SK-N-SH (cell line): ENCODE results near the gene BEST2. TPM values are rescaled to one million over a fixed set of nuclear protein-coding genes. Genes with fewer than 3 reads are reported as not detected.

ENCODE experiments used
- CTCF ChIA-PET: fragments of 300-600, 350-600 bp; formaldehyde crosslinking; extraction: SDS; loops from one replicate; lab custom pipeline; 2021; lab: Yijun Ruan, JAX
- POLR2A ChIA-PET: fragments of 350-600 bp; sonication (Branson Sonifier 250); formaldehyde crosslinking; extraction: SDS; loops from one replicate; lab custom pipeline; 2020; ENCODE audit warnings: antibody characterized with exemption, inconsistent platforms; lab: Yijun Ruan, JAX
- DNase-seq: peaks from one replicate; pipeline ENCODE4 v3.0.0; 2012
- H2AFZ ChIP-seq: fragments of 200-600 bp; sonication (generic); 2 replicates; pipeline ENCODE4 v1.8.1; 2016; ENCODE audit warnings: antibody characterized with exemption, mild to moderate bottlenecking, low read depth
- H3F3A ChIP-seq: fragments of 200-600 bp; sonication (generic); replicated peaks from 2 replicates; pipeline ENCODE3; 2016; ENCODE audit warnings: antibody characterized with exemption, mild to moderate bottlenecking; ENCODE audit not compliant: insufficient read depth
- H3K27ac ChIP-seq, 2 experiments: fragments of 200-500 bp in 1 of 2; fragments of 200-600 bp in 1 of 2; sonication (Bioruptor generic) in 1 of 2; sonication (generic), shearing (Covaris generic) in 1 of 2; 2 replicates each; pipeline versions ENCODE4 v1.5.1 to v1.6.1; 2014 to 2016; ENCODE audit warnings: low read depth in 2 of 2, inconsistent platforms in 1 of 2, low read length in 1 of 2, mild to moderate bottlenecking in 1 of 2, mixed read lengths in 1 of 2
- H3K27me3 ChIP-seq: fragments of 200-600 bp; sonication (generic), shearing (Covaris generic); 2 replicates; pipeline ENCODE4 v1.6.1; 2016; ENCODE audit warnings: mixed run types; ENCODE audit not compliant: insufficient read depth
- H3K36me3 ChIP-seq, 2 experiments: fragments of 200-500 bp in 1 of 2; fragments of 200-600 bp in 1 of 2; sonication (Bioruptor generic) in 1 of 2; sonication (generic) in 1 of 2; replicated peaks in 1 of 2; 2 replicates each; pipeline versions ENCODE3 to v1.5.1; 2014 to 2016; ENCODE audit warnings: low read length in 1 of 2, mild to moderate bottlenecking in 1 of 2; ENCODE audit not compliant: insufficient read depth in 2 of 2, control insufficient read depth in 1 of 2
- H3K4me1 ChIP-seq, 2 experiments: fragments of 200-500 bp in 1 of 2; fragments of 200-600 bp in 1 of 2; sonication (Bioruptor generic) in 1 of 2; sonication (generic), shearing (Covaris generic) in 1 of 2; 2 replicates each; pipeline versions ENCODE4 v1.5.1 to v1.6.1; 2014 to 2016; ENCODE audit warnings: low read depth in 1 of 2, low read length in 1 of 2, mixed run types in 1 of 2; ENCODE audit not compliant: insufficient read depth in 2 of 2, control insufficient read depth in 1 of 2
- H3K4me2 ChIP-seq: fragments of 200-600 bp; sonication (generic), shearing (Covaris generic); 2 replicates; pipeline ENCODE4 v1.6.1; 2017; ENCODE audit warnings: mixed run types
- H3K4me3 ChIP-seq, 2 experiments: fragments of 200-500 bp in 1 of 2; fragments of 200-600 bp in 1 of 2; sonication (Bioruptor generic) in 1 of 2; sonication (generic), shearing (Covaris generic) in 1 of 2; 2 replicates each; pipeline versions ENCODE4 v1.5.1 to v1.8.1; 2014 to 2016; ENCODE audit warnings: low read depth in 2 of 2, inconsistent platforms in 1 of 2, low read length in 1 of 2, mild to moderate bottlenecking in 1 of 2, mixed read lengths in 1 of 2, moderate library complexity in 1 of 2
- H3K79me2 ChIP-seq: fragments of 200-600 bp; sonication (generic); 2 replicates; pipeline ENCODE4 v1.8.1; 2017; ENCODE audit warnings: mild to moderate bottlenecking; ENCODE audit not compliant: insufficient read depth
- H3K9ac ChIP-seq: fragments of 200-600 bp; sonication (generic); 2 replicates; pipeline ENCODE4 v1.6.1; 2017; ENCODE audit warnings: mixed run types
- H3K9me2 ChIP-seq: fragments of 200-600 bp; sonication (generic); 2 replicates; pipeline ENCODE4 v1.6.1; 2017; ENCODE audit warnings: mixed run types
- H3K9me3 ChIP-seq: fragments of 200-600 bp; sonication (generic); 2 replicates; pipeline ENCODE4 v1.6.1; 2017; ENCODE audit warnings: mixed run types, mild to moderate bottlenecking, moderate library complexity
- H4K20me1 ChIP-seq: fragments of 200-600 bp; sonication (generic); 2 replicates; pipeline ENCODE4 v1.6.1; 2017; ENCODE audit warnings: mild to moderate bottlenecking, mixed run types; ENCODE audit not compliant: insufficient read depth
- EP300 ChIP-seq, 2 experiments: IDR thresholded peaks; 2 replicates each; pipeline versions ENCODE4 v1.4.0 to v1.6.1; 2012; ENCODE audit warnings: borderline replicate concordance in 1 of 2, low read depth in 1 of 2, low read length in 1 of 2
- FOSL2 ChIP-seq: IDR thresholded peaks from 2 replicates; pipeline ENCODE4 v1.4.0; 2012; ENCODE audit warnings: low read depth, mild to moderate bottlenecking, moderate library complexity, borderline replicate concordance
- MXI1 ChIP-seq: IDR thresholded peaks from 2 replicates; pipeline ENCODE4 v1.6.1; 2012; ENCODE audit warnings: mild to moderate bottlenecking, low read depth, low read length, improper control_type of control experiment
- POLR2AphosphoS5 ChIP-seq: IDR thresholded peaks from 2 replicates; pipeline ENCODE4 v1.6.1; 2012; ENCODE audit warnings: low read depth, low read length
- RAD21 ChIP-seq: IDR thresholded peaks from 2 replicates; pipeline ENCODE4 v1.6.1; 2012; ENCODE audit warnings: mild to moderate bottlenecking, low read length
- RXRA ChIP-seq: IDR thresholded peaks from 2 replicates; pipeline ENCODE4 v1.4.0; 2012; ENCODE audit warnings: low read depth, mild to moderate bottlenecking, borderline replicate concordance
- SIN3A ChIP-seq: IDR thresholded peaks from 2 replicates; pipeline ENCODE4 v1.6.1; 2012; ENCODE audit warnings: low read depth, mild to moderate bottlenecking, low read length, moderate library complexity, borderline replicate concordance
- SMC3 ChIP-seq: IDR thresholded peaks from 2 replicates; pipeline ENCODE4 v1.6.1; 2012; ENCODE audit warnings: low read depth, low read length, improper control_type of control experiment
- TAF1 ChIP-seq: IDR thresholded peaks from 2 replicates; pipeline ENCODE4 v1.6.1; 2012; ENCODE audit warnings: low read depth, mild to moderate bottlenecking, low read length, moderate library complexity, borderline replicate concordance
- TCF12 ChIP-seq: IDR thresholded peaks from 2 replicates; pipeline ENCODE4 v1.4.0; 2012
- YY1 ChIP-seq: IDR thresholded peaks from 2 replicates; pipeline ENCODE4 v1.4.0; 2012; ENCODE audit warnings: low read depth, mild to moderate bottlenecking
- WGBS: methylation state at CpG from one replicate; pipeline ENCODE4 v1.1.6; 2017; ENCODE audit warnings: low lambda C conversion rate; 5-methylcytosine and 5-hydroxymethylcytosine counted together
- polyA plus RNA-seq, 3 experiments: library from polyadenylated mRNA; depleted of rRNA; stranded (reverse); fragments of >200 nt; gene quantifications; 2 replicates each; pipeline ENCODE4 v1.2.3, GENCODE V29; 2012
- TF ChIP-seq, protein P1 (sequence below): IDR thresholded peaks from 2 replicates; pipeline ENCODE4 v1.4.0; 2012; ENCODE audit warnings: low read depth, borderline replicate concordance
- TF ChIP-seq, protein P2 (sequence below): IDR thresholded peaks from 2 replicates; pipeline ENCODE4; 2012
- TF ChIP-seq, protein P3 (sequence below): IDR thresholded peaks from 2 replicates; pipeline ENCODE4 v1.4.0; 2012; ENCODE audit warnings: low read depth
- TF ChIP-seq, protein P4 (sequence below): IDR thresholded peaks from 2 replicates; pipeline ENCODE4 v1.6.1; 2012; ENCODE audit warnings: mild to moderate bottlenecking, low read depth, low read length, moderate library complexity

BEST2 gene
- polyA plus RNA-seq, 1 of the 3 experiments (the other 2 are of a cell fraction): not detected

DNA sequence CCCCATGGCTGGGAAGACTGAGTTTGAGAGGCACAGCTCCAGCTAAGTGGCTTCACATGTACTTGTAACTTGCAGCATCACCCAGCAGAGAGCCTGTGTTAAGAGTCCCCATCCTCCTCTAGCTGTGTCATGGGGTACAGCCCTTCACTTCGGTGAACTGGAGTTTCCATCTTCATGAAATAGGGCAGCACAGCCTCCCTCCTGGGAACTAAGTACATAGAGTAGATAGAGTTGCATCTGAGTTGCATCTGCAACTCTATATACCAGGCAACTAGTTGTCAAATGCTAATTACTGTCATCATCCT, 48.8 kb downstream of the BEST2 start:
- Histone ChIP-seq H3K9me3 (no peaks in the 10 kb centered on the region), H3K4me2 (peak overlapping the region; percentile 100), H3K9me2 (no peaks in the 10 kb centered on the region), H3K4me3 (peak overlapping the region; percentile 74 to 95; a peak in 3 of 4 replicates), H2AFZ (no peak overlapping the region), H4K20me1 (no peaks in the 10 kb centered on the region), H3K27ac (no peak overlapping the region), H3K27me3 (no peaks in the 10 kb centered on the region), H3K79me2 (peaks cover 10% of the 10 kb centered on the region), H3K36me3 (peaks cover 4 to 8% of the 10 kb centered on the region in 2 experiments), H3K4me1 (peaks cover 9 to 23% of the 10 kb centered on the region in 2 experiments; a peak in 1 of 4 replicates), H3F3A (peaks cover 17% of the 10 kb centered on the region), H3K9ac (no peak overlapping the region)
- WGBS: 57% methylated on average over 1 of the region's 1 CpG
- no peak for DNase-seq
- ChIA-PET POLR2A (interaction anchor here (1.4 to 2.6 kb wide), 2 partner anchors 8 to 22 kb away, joined by 5 to 20 read pairs; partner anchors contain the start of gene JUNB), CTCF (interaction anchor here (0.6 to 17.1 kb wide), 8 partner anchors 13 to 81 kb away, joined by 3 to 447 read pairs (median 4); partner anchors contain the start of genes DNASE2 and HOOK2)
- no peak for TF ChIP-seq SIN3A
- no peak for TF ChIP-seq RXRA
- TF ChIP-seq FOSL2: no peak
- TF ChIP-seq TAF1: no peak
- no peak for TF ChIP-seq MXI1
- TF ChIP-seq, protein P1, sequence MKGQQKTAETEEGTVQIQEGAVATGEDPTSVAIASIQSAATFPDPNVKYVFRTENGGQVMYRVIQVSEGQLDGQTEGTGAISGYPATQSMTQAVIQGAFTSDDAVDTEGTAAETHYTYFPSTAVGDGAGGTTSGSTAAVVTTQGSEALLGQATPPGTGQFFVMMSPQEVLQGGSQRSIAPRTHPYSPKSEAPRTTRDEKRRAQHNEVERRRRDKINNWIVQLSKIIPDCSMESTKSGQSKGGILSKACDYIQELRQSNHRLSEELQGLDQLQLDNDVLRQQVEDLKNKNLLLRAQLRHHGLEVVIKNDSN: no peak
- TF ChIP-seq SMC3: no peak
- no peak for TF ChIP-seq TCF12
- no peak for TF ChIP-seq POLR2AphosphoS5
- no peak for TF ChIP-seq EP300 (IDR thresholded peaks at IDR 0.05; ENCODE audit: borderline replicate concordance in 1 of 2, low read depth in 1 of 2, low read length in 1 of 2)
- TF ChIP-seq, protein P2, sequence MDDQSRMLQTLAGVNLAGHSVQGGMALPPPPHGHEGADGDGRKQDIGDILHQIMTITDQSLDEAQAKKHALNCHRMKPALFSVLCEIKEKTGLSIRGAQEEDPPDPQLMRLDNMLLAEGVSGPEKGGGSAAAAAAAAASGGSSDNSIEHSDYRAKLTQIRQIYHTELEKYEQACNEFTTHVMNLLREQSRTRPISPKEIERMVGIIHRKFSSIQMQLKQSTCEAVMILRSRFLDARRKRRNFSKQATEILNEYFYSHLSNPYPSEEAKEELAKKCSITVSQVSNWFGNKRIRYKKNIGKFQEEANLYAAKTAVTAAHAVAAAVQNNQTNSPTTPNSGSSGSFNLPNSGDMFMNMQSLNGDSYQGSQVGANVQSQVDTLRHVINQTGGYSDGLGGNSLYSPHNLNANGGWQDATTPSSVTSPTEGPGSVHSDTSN: no peak
- TF ChIP-seq, protein P3, sequence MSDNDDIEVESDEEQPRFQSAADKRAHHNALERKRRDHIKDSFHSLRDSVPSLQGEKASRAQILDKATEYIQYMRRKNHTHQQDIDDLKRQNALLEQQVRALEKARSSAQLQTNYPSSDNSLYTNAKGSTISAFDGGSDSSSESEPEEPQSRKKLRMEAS: no peak
- TF ChIP-seq, protein P4, sequence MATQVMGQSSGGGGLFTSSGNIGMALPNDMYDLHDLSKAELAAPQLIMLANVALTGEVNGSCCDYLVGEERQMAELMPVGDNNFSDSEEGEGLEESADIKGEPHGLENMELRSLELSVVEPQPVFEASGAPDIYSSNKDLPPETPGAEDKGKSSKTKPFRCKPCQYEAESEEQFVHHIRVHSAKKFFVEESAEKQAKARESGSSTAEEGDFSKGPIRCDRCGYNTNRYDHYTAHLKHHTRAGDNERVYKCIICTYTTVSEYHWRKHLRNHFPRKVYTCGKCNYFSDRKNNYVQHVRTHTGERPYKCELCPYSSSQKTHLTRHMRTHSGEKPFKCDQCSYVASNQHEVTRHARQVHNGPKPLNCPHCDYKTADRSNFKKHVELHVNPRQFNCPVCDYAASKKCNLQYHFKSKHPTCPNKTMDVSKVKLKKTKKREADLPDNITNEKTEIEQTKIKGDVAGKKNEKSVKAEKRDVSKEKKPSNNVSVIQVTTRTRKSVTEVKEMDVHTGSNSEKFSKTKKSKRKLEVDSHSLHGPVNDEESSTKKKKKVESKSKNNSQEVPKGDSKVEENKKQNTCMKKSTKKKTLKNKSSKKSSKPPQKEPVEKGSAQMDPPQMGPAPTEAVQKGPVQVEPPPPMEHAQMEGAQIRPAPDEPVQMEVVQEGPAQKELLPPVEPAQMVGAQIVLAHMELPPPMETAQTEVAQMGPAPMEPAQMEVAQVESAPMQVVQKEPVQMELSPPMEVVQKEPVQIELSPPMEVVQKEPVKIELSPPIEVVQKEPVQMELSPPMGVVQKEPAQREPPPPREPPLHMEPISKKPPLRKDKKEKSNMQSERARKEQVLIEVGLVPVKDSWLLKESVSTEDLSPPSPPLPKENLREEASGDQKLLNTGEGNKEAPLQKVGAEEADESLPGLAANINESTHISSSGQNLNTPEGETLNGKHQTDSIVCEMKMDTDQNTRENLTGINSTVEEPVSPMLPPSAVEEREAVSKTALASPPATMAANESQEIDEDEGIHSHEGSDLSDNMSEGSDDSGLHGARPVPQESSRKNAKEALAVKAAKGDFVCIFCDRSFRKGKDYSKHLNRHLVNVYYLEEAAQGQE: no peak
- no peak for TF ChIP-seq YY1
- TF ChIP-seq RAD21: no peak
